ENCODE measurements around the gene INAVA.

DNA sequence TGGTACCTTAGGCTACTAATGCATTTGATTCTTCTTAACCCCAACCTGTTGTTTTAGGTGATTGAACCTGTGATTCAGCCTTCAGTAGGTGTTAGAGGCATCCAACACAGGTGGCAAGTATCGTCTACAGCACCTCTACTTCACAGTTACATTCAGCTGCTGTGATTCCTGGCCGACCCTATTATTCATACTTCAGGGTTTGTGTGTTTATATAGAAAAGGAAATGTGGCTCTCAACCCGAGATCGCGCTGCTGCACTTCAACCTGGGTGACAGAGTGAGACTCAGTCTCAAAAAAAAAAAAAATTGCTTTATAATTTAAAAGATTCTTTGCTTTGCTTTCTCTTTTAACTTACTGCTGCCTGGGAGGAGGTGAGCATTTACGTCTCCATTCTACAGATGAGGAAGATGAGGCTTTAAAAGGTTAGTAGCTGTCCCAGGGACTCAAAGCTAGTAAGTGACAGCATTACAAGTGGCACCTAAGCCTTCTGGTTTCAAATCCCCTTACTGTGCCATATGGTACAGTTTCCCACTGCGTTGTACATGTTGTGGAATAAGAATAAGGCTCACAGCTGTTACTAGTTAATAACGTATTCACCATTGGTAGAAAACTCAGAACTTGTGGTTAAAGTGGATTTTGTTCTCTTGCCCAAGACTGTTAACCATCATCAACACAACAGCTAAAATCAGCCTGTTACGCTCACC lies 31.8 kb upstream of the INAVA start:
- TF ChIP-seq, protein P1, sequence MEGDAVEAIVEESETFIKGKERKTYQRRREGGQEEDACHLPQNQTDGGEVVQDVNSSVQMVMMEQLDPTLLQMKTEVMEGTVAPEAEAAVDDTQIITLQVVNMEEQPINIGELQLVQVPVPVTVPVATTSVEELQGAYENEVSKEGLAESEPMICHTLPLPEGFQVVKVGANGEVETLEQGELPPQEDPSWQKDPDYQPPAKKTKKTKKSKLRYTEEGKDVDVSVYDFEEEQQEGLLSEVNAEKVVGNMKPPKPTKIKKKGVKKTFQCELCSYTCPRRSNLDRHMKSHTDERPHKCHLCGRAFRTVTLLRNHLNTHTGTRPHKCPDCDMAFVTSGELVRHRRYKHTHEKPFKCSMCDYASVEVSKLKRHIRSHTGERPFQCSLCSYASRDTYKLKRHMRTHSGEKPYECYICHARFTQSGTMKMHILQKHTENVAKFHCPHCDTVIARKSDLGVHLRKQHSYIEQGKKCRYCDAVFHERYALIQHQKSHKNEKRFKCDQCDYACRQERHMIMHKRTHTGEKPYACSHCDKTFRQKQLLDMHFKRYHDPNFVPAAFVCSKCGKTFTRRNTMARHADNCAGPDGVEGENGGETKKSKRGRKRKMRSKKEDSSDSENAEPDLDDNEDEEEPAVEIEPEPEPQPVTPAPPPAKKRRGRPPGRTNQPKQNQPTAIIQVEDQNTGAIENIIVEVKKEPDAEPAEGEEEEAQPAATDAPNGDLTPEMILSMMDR (IDR thresholded peaks at IDR 0.05), result no peak
- no peak for TF ChIP-seq POLR2A (IDR thresholded peaks at IDR 0.05)

All from adrenal gland (tissue), 5 donors.